Liver (tissue), 9 donors: ENCODE measurements around the gene BRD9. TPM values are rescaled to one million over a fixed set of nuclear protein-coding genes. Genes with fewer than 3 reads are reported as not detected.
"Not testable (repeated sequence)": the region's sequence is repeated elsewhere in the genome, so short reads cannot be mapped to it uniquely, and the experiment has no call there.

Source experiments
- DNase-seq: peaks from one replicate; pipeline ENCODE4 v3.0.0-alpha.2; 2017; ENCODE audit warnings: low spot score
- H3K27ac ChIP-seq, 2 donors: one replicate each; pipeline ENCODE4 v1.7.0; 2013; ENCODE audit warnings: inconsistent platforms in 2 of 2, low read length in 2 of 2, control low read depth in 1 of 2, low read depth in 1 of 2, mild to moderate bottlenecking in 1 of 2
- H3K27me3 ChIP-seq, 4 donors: one replicate each; pipeline versions ENCODE4 v1.6.1 to v1.7.0; 2013; ENCODE audit warnings: low read length in 3 of 4, inconsistent platforms in 1 of 4, mild to moderate bottlenecking in 1 of 4, moderate library complexity in 1 of 4; ENCODE audit not compliant: control insufficient read depth in 4 of 4, insufficient read depth in 4 of 4
- H3K36me3 ChIP-seq, 4 donors: one replicate each; pipeline versions ENCODE4 v1.6.1 to v1.7.0; 2013; ENCODE audit warnings: low read length in 3 of 4, mild to moderate bottlenecking in 3 of 4, low read depth in 1 of 4, moderate library complexity in 1 of 4; ENCODE audit not compliant: control insufficient read depth in 4 of 4, insufficient read depth in 3 of 4
- H3K4me1 ChIP-seq, 4 donors: one replicate each; pipeline versions ENCODE4 v1.6.1 to v1.7.0; 2013; ENCODE audit warnings: low read length in 3 of 4, mild to moderate bottlenecking in 3 of 4, moderate library complexity in 1 of 4; ENCODE audit not compliant: control insufficient read depth in 4 of 4, insufficient read depth in 4 of 4
- H3K4me3 ChIP-seq, 3 donors: one replicate each; pipeline versions ENCODE4 v1.6.1 to v1.7.0; 2013; ENCODE audit warnings: low read length in 3 of 3, control low read depth in 1 of 3, low read depth in 1 of 3, mild to moderate bottlenecking in 1 of 3
- H3K9ac ChIP-seq, 2 donors: one replicate each; pipeline ENCODE4 v1.7.0; 2013; ENCODE audit warnings: low read length in 2 of 2, mild to moderate bottlenecking in 2 of 2, moderate library complexity in 2 of 2, control low read depth in 1 of 2, low read depth in 1 of 2
- H3K9me3 ChIP-seq, 4 donors: one replicate each; pipeline versions ENCODE4 v1.6.1 to v1.7.0; 2013; ENCODE audit warnings: low read length in 3 of 4; ENCODE audit not compliant: control insufficient read depth in 4 of 4
- HNF4A ChIP-seq, 2 donors: conservative IDR thresholded peaks; 2 replicates each; pipeline ENCODE4 v1.6.1; 2016; ENCODE audit warnings: antibody characterized with exemption in 2 of 2, mild to moderate bottlenecking in 2 of 2
- RAD21 ChIP-seq, 2 donors: IDR thresholded peaks; 2 replicates each; pipeline ENCODE4 v1.6.1; 2016; ENCODE audit warnings: antibody characterized with exemption in 2 of 2, mild to moderate bottlenecking in 2 of 2
- RXRA ChIP-seq, 2 donors: IDR thresholded peaks; 2 replicates each; pipeline ENCODE4 v1.6.1; 2017 to 2018; ENCODE audit warnings: antibody characterized with exemption in 2 of 2, mild to moderate bottlenecking in 1 of 2
- SP1 ChIP-seq: IDR thresholded peaks from 2 replicates; pipeline ENCODE4 v1.6.1; 2018; ENCODE audit warnings: antibody characterized with exemption, mild to moderate bottlenecking
- WGBS: extraction: QIAGEN DNeasy Blood & Tissue Kit; methylation state at CpG from one replicate; pipeline ENCODE4 v1.1.7; 2013; 5-methylcytosine and 5-hydroxymethylcytosine counted together
- polyA plus RNA-seq, 2 donors: library from polyadenylated mRNA; stranded (reverse) in 1 of 2; unstranded in 1 of 2; fragments of 200-250 nt in 1 of 2; fragments of >200 nt in 1 of 2; fragmentation: Nextera tagmentation in 1 of 2; extraction: Ambion mirVana in 1 of 2; gene quantifications; one replicate each; pipeline versions ENCODE4 v1.2.1 to v1.2.3, GENCODE V29; 2013 to 2015
- total RNA-seq, 2 donors: library from RNA; depleted of rRNA; stranded (reverse); fragments of >200 nt; gene quantifications; one replicate each; pipeline ENCODE4 v1.2.3, GENCODE V29; 2014
- donor health status: healthy.
- donor health status: healthy.
- donor health status: healthy.
- donor health status: healthy.
- donor health status: healthy.

BRD9 gene
- total and polyA plus RNA-seq, 4 donors: 7.0 to 17.7 (median 9.5) TPM

GRCh38 chr5:840118-840973, 52.3 kb downstream of the BRD9 start:
- not testable (repeated sequence) for H3K27me3 ChIP-seq, H3K4me3 ChIP-seq, H3K9ac ChIP-seq, H3K36me3 ChIP-seq, DNase-seq, H3K27ac ChIP-seq, H3K9me3 ChIP-seq, H3K4me1 ChIP-seq
- WGBS: 93% methylated on average over 21 of the region's 21 CpGs

GRCh38 chr5:838431-838851, 54.2 kb downstream of the BRD9 start:
- not testable (repeated sequence) for H3K9ac ChIP-seq, H3K9me3 ChIP-seq, H3K36me3 ChIP-seq, DNase-seq, H3K27me3 ChIP-seq, H3K4me3 ChIP-seq, H3K4me1 ChIP-seq, H3K27ac ChIP-seq
- WGBS: 85% methylated on average over 10 of the region's 10 CpGs

GRCh38 chr5:837621-838121, 54.9 kb downstream of the BRD9 start:
- DNase-seq: not testable (repeated sequence)
- WGBS: 97% methylated on average over 14 of the region's 14 CpGs

GRCh38 chr5:835933-836612, 56.5 kb downstream of the BRD9 start:
- TF ChIP-seq SP1 (peak; percentile 41), RXRA (IDR thresholded peaks at IDR 0.05) (peak in 1 of 2 donors; percentile 49), RAD21 (IDR thresholded peaks at IDR 0.05) (peak in 1 of 2 donors; percentile 43), HNF4A (conservative IDR thresholded peaks at IDR 0.05) (peak; percentile 22 to 44)
- not testable (repeated sequence) for H3K36me3 ChIP-seq, H3K4me1 ChIP-seq, H3K9me3 ChIP-seq, H3K27me3 ChIP-seq, H3K9ac ChIP-seq, H3K4me3 ChIP-seq, H3K27ac ChIP-seq
- 38% methylated on average over 7 of the region's 7 CpGs for WGBS
- peak; percentile 14 for DNase-seq

More at GRCh38 chr5:837621-838121, 54.9 kb downstream of the BRD9 start:
- H3K4me1 ChIP-seq, H3K4me3 ChIP-seq, H3K36me3 ChIP-seq, H3K27ac ChIP-seq, H3K27me3 ChIP-seq, H3K9me3 ChIP-seq, H3K9ac ChIP-seq: not testable (repeated sequence)

- peak; percentile 19 for DNase-seq
- H3K27ac ChIP-seq, H3K4me1 ChIP-seq, H3K4me3 ChIP-seq, H3K9me3 ChIP-seq, H3K9ac ChIP-seq, H3K36me3 ChIP-seq, H3K27me3 ChIP-seq: not testable (repeated sequence)
- 75% methylated on average over 2 of the region's 2 CpGs for WGBS
Measured at GRCh38 chr5:834013-834412, 58.6 kb downstream of the BRD9 start.

GRCh38 chr5:828194-828593, 64.4 kb downstream of the BRD9 start:
- not testable (repeated sequence) for H3K9ac ChIP-seq, H3K4me1 ChIP-seq, H3K27ac ChIP-seq, H3K9me3 ChIP-seq, H3K27me3 ChIP-seq, DNase-seq, H3K36me3 ChIP-seq, H3K4me3 ChIP-seq
- WGBS: 98% methylated on average over 17 of the region's 19 CpGs

- H3K4me1 ChIP-seq, H3K27me3 ChIP-seq, H3K9ac ChIP-seq, H3K9me3 ChIP-seq, H3K27ac ChIP-seq, H3K4me3 ChIP-seq, DNase-seq, H3K36me3 ChIP-seq: not testable (repeated sequence)
- WGBS: 35% methylated on average over 1 of the region's 1 CpG
Measured at GRCh38 chr5:825544-825943, 67.1 kb downstream of the BRD9 start.
